Amygdala (tissue), 56 donors: Measurements from ENCODE around the gene CCDC39.
"Not testable (repeated sequence)": the region's sequence is repeated elsewhere in the genome, so short reads cannot be mapped to it uniquely, and the experiment has no call there.

Source experiments
- DNase-seq, 56 donors: peaks; one replicate each; lab custom pipeline; 2025; lab: John Stamatoyannopoulos, UW

Gene CCDC39

DNA sequence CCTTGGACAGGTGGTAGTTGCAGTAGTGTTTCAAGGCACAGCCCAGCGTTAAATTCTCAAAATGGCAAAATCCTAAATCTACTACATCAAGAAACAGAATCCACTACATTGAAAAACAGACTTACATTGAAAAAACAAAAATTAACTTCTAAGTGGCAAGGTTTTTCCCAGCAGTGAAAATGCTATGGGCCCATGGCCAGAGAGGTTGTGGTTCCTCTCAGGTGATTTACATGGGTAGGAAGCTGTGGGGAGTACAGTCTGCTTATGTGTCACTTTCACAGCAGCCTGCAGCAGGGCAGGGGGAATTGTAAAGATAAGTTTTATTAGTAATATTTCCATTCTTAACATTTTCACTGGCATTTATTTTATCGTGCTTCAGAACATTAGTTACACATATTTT is 52.4 kb downstream of the CCDC39 start:
- no peak for DNase-seq

DNA sequence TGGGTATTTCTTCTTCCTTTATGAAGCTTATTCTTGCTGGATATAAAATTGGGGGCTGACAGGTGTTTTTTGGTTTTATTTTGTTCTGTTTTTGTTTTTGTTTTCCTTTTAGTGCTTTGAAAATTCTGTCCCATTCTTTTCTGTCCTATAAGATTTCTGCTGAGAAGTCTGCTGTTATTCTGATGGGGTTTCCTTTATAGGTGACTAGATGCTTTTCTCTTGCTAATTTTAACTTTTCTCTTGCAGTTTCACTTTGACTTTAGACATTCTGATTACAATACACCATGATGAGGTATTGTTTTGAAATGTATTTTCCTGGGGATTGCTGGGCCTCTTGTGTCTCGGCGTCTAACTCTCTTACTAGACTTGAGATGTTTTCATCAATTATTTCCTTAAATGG is 54.6 kb downstream of the CCDC39 start:
- no peak for DNase-seq

DNA sequence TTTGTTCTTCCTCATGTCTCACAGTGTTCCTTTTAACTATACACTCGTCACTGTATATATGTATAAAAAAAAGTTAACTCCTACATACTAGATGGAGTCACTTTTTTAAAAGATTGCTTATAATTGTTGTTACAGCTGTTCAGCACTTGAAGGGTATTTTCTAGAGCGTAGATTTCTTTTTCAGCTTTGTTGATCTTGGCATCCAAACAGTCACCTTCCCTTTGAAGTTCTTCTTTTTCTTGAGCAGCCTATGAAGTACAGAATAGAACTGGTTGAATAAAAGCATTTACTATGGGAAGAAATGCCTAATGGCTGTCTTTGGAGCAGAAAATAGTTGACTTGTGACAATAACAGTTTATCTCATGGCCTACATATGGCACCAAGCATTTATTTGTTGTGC is 59.6 kb downstream of the CCDC39 start:
- no peak for DNase-seq

GRCh38 chr3:180618563-180618962 is 60.7 kb downstream of the CCDC39 start:
- not testable (repeated sequence) for DNase-seq

DNA sequence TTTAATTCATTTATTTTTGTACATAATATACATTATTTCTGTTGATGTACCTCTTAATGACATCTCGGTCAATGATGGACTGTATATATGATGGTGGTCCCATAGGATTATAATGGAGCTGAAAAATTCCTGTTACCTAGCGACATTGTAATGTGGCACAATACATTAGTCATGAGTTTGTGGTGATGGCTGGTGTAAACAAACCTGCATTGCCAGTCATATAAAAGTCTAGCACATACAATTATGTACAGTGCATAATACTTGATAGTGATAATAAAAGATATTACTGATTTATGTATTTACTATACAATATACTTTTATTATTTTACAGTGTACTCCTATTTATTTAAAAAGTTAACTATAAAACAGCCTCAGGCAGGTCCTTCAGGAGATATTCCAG is 62.2 kb downstream of the CCDC39 start:
- DNase-seq, result no peak

- no peak for DNase-seq
Observed at GRCh38 chr3:180615954-180616353, 63.3 kb downstream of the CCDC39 start.

GRCh38 chr3:180612364-180612763 is 66.9 kb downstream of the CCDC39 start:
- DNase-seq, result no peak

GRCh38 chr3:180611006-180611405 is 68.3 kb downstream of the CCDC39 start:
- DNase-seq, result no peak

DNA sequence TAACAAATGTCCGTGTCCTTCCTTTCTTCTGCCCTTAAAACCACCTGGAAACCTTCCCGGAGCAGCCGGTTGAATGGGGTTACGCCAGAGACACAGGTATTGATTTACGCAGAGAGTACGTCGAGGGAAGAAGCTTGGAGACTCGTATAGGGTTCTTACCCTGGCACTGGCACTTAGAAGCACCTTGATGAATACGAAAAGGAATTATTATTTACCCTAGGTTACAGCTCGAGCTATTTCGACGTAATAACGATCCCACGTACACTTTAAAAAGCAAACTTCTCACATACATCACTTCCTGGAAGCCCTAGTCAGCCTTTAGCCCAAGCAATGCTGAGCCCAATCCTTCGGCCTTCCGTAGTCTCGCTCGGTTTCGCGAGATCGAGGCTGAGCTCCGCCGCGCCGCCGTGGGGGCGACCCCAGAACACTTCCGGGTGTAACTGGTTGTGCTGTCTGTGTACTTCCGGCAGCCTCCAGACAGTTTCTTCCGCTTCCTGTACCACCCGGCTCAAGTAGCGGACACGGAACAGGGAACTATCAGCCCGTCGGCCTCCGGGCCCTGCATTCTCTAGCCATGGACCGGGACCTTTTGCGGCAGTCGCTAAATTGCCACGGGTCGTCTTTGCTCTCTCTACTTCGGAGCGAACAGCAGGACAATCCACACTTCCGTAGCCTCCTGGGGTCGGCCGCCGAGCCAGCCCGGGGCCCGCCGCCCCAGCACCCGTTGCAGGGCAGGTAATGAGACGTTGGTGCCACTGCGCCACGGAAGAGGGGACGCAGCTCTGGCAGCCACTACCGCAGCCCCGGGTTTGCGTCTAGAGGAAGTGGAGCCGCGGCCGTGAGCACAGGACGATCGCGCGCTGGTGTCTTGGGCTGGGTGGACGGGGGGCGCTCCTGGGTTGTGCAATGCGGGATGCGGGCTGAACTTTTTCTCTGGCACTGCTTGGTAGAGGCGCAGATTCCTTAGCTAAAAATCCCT is 77.3 kb downstream of the CCDC39 start, which contains the start of gene TTC14:
Gene TTC14 (plus strand): TSS at position 476 of the 979 bp plus-strand sequence. CDS start 99 bp downstream, at position 575.
- peak; percentile 31 to 96 (median 86) for DNase-seq

GRCh38 chr3:180600473-180600872 is 78.8 kb downstream of the CCDC39 start:
- no peak for DNase-seq

- DNase-seq, result no peak
Observed at GRCh38 chr3:180595559-180595935, 83.7 kb downstream of the CCDC39 start.

DNA sequence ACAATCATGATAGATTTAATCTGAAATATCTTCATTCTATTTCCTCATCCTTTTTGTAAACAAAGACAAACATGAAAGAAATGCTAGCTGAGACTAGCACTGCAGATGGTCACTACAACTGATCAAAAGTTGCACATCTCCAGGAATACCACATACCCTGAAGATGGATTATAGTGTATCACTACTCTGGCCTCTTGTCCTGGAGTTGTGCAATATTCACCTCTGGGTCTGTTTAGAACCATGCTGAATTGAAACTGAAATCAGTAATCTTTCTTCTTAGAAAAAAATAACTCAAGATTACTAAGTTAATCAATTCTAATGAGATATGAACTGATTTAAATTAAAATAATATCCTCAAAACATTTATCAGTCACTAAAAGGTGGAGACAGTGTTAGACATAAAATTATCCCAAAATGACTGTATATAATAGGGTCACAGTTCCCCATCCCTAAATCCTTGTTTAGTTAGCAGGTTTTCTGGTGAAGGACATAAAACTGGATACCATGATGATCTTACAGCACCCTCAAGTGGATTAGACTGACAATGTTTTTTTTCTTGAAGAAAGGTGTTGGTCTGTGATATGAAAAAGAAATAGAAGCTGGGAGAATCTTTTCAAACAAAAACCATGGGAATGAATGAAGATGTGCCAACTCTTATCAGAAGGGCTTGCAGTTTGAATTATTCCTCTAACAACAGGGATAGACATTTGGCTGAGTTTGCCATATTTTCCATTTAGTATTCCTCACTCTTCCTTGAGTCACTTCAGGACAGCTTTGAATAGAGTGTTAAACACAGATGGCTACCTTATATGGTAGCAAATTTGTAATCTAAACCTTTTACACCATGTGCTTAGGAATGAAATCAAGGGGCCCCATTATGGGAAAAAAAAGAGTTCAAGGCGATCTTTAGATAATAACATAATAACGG is 84.4 kb downstream of the CCDC39 start:
- peak in 1 of 56 donors; percentile 20 for DNase-seq

DNA sequence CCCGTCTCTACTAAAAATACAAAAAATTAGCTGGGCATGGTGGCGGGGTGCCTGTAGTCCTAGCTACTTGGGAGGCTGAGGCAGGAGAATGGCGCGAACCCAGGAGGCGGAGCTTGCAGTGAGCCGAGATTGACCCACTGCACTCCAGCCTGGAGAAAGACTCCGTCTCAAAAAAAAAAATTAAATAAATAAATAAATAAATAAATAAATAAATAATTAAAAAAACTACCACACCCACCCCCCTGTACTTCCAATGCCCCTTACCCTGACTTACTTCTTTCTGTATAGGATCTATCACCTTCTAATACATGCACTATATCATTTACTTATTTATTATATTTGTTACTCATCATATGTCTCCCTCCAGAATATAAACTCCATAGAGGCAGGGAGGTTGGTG is 85.7 kb downstream of the CCDC39 start:
- not testable (repeated sequence) for DNase-seq

- DNase-seq, result no peak
Observed at GRCh38 chr3:180590396-180590795, 88.9 kb downstream of the CCDC39 start.

- DNase-seq, result no peak
Observed at GRCh38 chr3:180580934-180581333, 98.4 kb downstream of the CCDC39 start.

GRCh38 chr3:180575571-180575970 is 103.7 kb downstream of the CCDC39 start:
- DNase-seq, result no peak

DNA sequence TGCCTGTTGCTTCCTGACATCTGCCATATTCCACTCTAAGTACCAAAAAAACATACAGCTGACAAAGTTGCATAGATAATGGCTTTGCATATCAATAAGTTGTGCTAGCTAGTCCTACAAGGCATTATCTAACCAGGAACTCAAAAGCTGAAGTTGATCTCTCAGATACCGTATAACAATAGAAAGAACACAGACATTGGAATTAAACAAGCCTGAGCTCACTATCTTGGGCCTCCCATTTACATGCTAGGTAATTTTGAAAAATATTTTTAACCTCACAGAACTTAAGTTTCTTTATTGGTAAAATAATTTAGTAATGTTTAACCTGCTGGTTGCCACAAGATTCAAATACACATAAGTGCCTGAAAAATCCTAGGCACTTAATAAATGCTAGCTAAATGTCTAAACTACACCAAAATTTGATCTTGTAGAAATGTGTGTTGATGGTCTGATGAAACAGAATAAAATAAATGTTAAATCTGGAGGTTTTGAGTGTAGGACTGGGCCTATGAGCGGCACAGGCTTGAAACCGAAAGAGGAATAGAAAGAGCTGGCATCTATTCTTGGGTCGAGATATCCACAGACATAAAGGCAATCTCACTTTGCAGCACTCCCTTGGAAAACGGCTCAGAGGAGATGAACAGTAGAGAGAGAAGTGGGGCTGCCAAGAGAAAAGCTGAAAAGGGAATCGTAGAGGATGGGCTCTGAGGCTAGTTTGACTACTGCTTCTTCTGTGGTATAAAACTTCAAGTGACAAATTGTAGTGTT is 107.3 kb downstream of the CCDC39 start:
- DNase-seq, result no peak

- no peak for DNase-seq
Observed at GRCh38 chr3:180570238-180570637, 109.1 kb downstream of the CCDC39 start.

DNA sequence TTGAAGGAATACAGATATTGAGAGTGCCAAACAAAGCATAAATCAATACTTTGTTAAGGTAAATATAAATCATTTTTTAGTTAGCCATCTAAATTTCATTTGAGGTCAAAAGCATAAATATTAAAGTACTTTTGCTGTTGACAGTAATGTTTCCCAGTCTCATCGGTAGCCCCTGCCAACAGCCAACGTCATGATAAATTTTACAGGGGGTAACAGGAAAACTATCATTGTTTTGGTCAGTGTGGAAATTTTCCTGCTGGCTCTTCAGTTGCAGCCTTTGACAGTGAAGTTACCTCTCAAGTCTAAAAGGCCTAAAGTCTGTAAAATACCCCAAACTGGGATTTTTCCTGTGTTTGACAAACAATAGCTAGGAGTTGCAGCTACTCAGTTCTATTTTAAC is 114.6 kb downstream of the CCDC39 start:
- DNase-seq, result no peak
